SK-N-SH treated with all-trans-retinoic acid at 6 μM for 48 hours (cell line): ENCODE measurements around the gene SP5.

Experiments used
- ATAC-seq: fragments of 200-7000 bp; cut with Tn5 transposase; 3 replicates; pipeline ENCODE4 v1.9.1; 2020; ENCODE audit warnings: mild to moderate bottlenecking, moderate library complexity
- ARNTL ChIP-seq: fragments of 450-650 bp; formaldehyde crosslinking; IDR thresholded peaks from 2 replicates; pipeline ENCODE4 v1.5.0; 2020; ENCODE audit warnings: low read depth, mild to moderate bottlenecking, moderate library complexity, borderline replicate concordance
- BACH2 ChIP-seq: fragments of 250-450 bp; sonication (Bioruptor Pico); IDR thresholded peaks from 2 replicates; pipeline ENCODE4 v1.9.0; 2021; ENCODE audit warnings: mild to moderate bottlenecking, borderline replicate concordance
- CSRNP3 ChIP-seq: fragments of 250-450 bp; sonication (Bioruptor Pico); IDR thresholded peaks from 2 replicates; pipeline ENCODE4 v1.5.1; 2021; ENCODE audit warnings: mild to moderate bottlenecking, moderate library complexity
- ISL1 ChIP-seq: fragments of 250-450 bp; sonication (Bioruptor Pico); IDR thresholded peaks from 2 replicates; pipeline ENCODE4 v2.1.2; 2022; ENCODE audit warnings: mild to moderate bottlenecking, moderate library complexity
- OSR1 ChIP-seq: fragments of 250-450 bp; sonication (Bioruptor Pico); IDR thresholded peaks from 2 replicates; pipeline ENCODE4 v1.8.0; 2022; ENCODE audit warnings: moderate library complexity, mild to moderate bottlenecking, inconsistent platforms
- POU6F1 ChIP-seq: fragments of 250-450 bp; sonication (Bioruptor Pico); IDR thresholded peaks from 2 replicates; pipeline ENCODE4 v1.8.0; 2021; ENCODE audit warnings: low read depth, mild to moderate bottlenecking, moderate library complexity, borderline replicate concordance
- PPARA ChIP-seq: fragments of 250-450 bp; sonication (Bioruptor Pico); IDR thresholded peaks from 2 replicates; pipeline ENCODE4 v1.5.0; 2020; ENCODE audit warnings: mild to moderate bottlenecking, borderline replicate concordance
- RARB ChIP-seq: fragments of 250-450 bp; sonication (Bioruptor Pico); IDR thresholded peaks from 2 replicates; pipeline ENCODE4 v1.8.0; 2021; ENCODE audit warnings: mild to moderate bottlenecking, moderate library complexity
- SNAI2 ChIP-seq: fragments of 250-450 bp; sonication (Bioruptor Pico); IDR thresholded peaks from 2 replicates; pipeline ENCODE4 v1.5.0; 2020; ENCODE audit warnings: mild to moderate bottlenecking, moderate library complexity
- TCF4 ChIP-seq: fragments of 250-450 bp; sonication (Bioruptor Pico); IDR thresholded peaks from 2 replicates; pipeline ENCODE4 v1.8.0; 2021; ENCODE audit warnings: mild to moderate bottlenecking, moderate library complexity, borderline replicate concordance
- TOX ChIP-seq: fragments of 250-450 bp; sonication (Bioruptor Pico); IDR thresholded peaks from 2 replicates; pipeline ENCODE4 v1.8.0; 2021; ENCODE audit warnings: mild to moderate bottlenecking, moderate library complexity, borderline replicate concordance
- ZC3H10 ChIP-seq: fragments of 250-450 bp; sonication (Bioruptor Pico); IDR thresholded peaks from 2 replicates; pipeline ENCODE4 v1.5.1; 2021; ENCODE audit warnings: mild to moderate bottlenecking, moderate library complexity
- ZFP3 ChIP-seq: fragments of 250-450 bp; sonication (Bioruptor Pico); IDR thresholded peaks from 2 replicates; pipeline ENCODE4 v1.5.0; 2020; ENCODE audit warnings: mild to moderate bottlenecking, moderate library complexity
- ZFP30 ChIP-seq: fragments of 450-650 bp; formaldehyde crosslinking; IDR thresholded peaks from 2 replicates; pipeline ENCODE4 v1.5.0; 2022; ENCODE audit warnings: mild to moderate bottlenecking, moderate library complexity
- ZNF565 ChIP-seq: fragments of 450-650 bp; formaldehyde crosslinking; conservative IDR thresholded peaks from 2 replicates; pipeline ENCODE4 v1.5.0; 2020; ENCODE audit warnings: low read depth, mild to moderate bottlenecking, moderate library complexity
- ZNF8 ChIP-seq: fragments of 450-650 bp; formaldehyde crosslinking; IDR thresholded peaks from 2 replicates; pipeline ENCODE4 v1.5.0; 2020; ENCODE audit warnings: mild to moderate bottlenecking, moderate library complexity
- TF ChIP-seq, protein P1 (sequence below): fragments of 250-450 bp; sonication (Bioruptor Pico); IDR thresholded peaks from 2 replicates; pipeline ENCODE4 v1.5.0; 2020; ENCODE audit warnings: mild to moderate bottlenecking, moderate library complexity
- TF ChIP-seq, protein P2 (sequence below): fragments of 250-450 bp; sonication (Bioruptor Pico); IDR thresholded peaks from 2 replicates; pipeline ENCODE4 v1.5.1; 2020; ENCODE audit warnings: low read depth, mild to moderate bottlenecking, moderate library complexity
- TF ChIP-seq, protein P3 (sequence below): fragments of 250-450 bp; sonication (Bioruptor Pico); IDR thresholded peaks from 2 replicates; pipeline ENCODE4 v1.8.0; 2020; ENCODE audit warnings: mild to moderate bottlenecking, moderate library complexity, borderline replicate concordance

Gene SP5

GRCh38 chr2:170707821-170708795 is 7.0 kb upstream of the SP5 start:
- ATAC-seq = no peak
- TF ChIP-seq ISL1 (no peak), BACH2 (CRISPR knock-in tag) (no peak), SNAI2 (CRISPR knock-in tag) (no peak), ARNTL (CRISPR knock-in tag) (no peak), POU6F1 (CRISPR knock-in tag) (no peak), OSR1 (CRISPR knock-in tag) (no peak), RARB (CRISPR knock-in tag) (no peak), ZNF565 (CRISPR knock-in tag) (no peak), TOX (no peak)
- TF ChIP-seq, protein P1, sequence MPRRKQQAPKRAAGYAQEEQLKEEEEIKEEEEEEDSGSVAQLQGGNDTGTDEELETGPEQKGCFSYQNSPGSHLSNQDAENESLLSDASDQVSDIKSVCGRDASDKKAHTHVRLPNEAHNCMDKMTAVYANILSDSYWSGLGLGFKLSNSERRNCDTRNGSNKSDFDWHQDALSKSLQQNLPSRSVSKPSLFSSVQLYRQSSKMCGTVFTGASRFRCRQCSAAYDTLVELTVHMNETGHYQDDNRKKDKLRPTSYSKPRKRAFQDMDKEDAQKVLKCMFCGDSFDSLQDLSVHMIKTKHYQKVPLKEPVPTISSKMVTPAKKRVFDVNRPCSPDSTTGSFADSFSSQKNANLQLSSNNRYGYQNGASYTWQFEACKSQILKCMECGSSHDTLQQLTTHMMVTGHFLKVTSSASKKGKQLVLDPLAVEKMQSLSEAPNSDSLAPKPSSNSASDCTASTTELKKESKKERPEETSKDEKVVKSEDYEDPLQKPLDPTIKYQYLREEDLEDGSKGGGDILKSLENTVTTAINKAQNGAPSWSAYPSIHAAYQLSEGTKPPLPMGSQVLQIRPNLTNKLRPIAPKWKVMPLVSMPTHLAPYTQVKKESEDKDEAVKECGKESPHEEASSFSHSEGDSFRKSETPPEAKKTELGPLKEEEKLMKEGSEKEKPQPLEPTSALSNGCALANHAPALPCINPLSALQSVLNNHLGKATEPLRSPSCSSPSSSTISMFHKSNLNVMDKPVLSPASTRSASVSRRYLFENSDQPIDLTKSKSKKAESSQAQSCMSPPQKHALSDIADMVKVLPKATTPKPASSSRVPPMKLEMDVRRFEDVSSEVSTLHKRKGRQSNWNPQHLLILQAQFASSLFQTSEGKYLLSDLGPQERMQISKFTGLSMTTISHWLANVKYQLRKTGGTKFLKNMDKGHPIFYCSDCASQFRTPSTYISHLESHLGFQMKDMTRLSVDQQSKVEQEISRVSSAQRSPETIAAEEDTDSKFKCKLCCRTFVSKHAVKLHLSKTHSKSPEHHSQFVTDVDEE (CRISPR knock-in tag) = no peak

GRCh38 chr2:170710609-170710979 is 4.5 kb upstream of the SP5 start:
- ATAC-seq = no peak
- TF ChIP-seq ZC3H10 (CRISPR knock-in tag) = no peak
- TF ChIP-seq, protein P2, sequence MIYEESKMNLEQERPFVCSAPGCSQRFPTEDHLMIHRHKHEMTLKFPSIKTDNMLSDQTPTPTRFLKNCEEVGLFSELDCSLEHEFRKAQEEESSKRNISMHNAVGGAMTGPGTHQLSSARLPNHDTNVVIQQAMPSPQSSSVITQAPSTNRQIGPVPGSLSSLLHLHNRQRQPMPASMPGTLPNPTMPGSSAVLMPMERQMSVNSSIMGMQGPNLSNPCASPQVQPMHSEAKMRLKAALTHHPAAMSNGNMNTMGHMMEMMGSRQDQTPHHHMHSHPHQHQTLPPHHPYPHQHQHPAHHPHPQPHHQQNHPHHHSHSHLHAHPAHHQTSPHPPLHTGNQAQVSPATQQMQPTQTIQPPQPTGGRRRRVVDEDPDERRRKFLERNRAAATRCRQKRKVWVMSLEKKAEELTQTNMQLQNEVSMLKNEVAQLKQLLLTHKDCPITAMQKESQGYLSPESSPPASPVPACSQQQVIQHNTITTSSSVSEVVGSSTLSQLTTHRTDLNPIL = no peak
- TF ChIP-seq, protein P3, sequence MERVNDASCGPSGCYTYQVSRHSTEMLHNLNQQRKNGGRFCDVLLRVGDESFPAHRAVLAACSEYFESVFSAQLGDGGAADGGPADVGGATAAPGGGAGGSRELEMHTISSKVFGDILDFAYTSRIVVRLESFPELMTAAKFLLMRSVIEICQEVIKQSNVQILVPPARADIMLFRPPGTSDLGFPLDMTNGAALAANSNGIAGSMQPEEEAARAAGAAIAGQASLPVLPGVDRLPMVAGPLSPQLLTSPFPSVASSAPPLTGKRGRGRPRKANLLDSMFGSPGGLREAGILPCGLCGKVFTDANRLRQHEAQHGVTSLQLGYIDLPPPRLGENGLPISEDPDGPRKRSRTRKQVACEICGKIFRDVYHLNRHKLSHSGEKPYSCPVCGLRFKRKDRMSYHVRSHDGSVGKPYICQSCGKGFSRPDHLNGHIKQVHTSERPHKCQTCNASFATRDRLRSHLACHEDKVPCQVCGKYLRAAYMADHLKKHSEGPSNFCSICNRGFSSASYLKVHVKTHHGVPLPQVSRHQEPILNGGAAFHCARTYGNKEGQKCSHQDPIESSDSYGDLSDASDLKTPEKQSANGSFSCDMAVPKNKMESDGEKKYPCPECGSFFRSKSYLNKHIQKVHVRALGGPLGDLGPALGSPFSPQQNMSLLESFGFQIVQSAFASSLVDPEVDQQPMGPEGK = no peak
- TF ChIP-seq BACH2 (CRISPR knock-in tag) = no peak

DNA sequence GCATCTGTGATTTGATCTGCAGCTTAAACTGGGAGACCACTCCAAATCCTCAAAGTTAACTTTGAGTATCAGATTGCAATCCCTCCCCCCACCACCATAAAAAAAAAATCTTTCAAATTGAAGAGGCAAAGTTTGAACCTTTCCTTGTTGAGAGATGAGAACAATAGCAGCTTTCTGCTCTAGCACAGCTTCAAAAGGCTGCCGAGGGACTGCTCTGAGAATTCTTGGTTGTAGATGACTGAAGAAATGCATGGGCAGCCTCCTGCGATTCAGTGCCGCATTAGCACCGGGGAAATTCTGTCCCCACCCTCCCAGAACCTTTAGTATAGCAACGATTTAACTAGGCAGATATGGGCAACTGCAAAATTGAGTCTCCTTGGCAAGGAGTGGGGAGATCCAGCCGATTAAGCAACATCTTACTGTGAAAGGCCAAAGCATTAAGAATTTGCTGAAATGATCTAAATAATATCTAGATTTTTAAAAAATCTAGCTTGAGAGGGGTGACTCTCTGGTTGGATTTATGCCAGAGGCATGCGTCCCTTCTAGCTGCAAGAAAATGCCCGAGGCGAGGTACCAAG is 3.9 kb upstream of the SP5 start:
- no peak for ATAC-seq
- TF ChIP-seq ZFP30 (CRISPR knock-in tag) (no peak), TCF4 (CRISPR knock-in tag) (no peak), OSR1 (CRISPR knock-in tag) (no peak), ISL1 (no peak), SNAI2 (CRISPR knock-in tag) (no peak), BACH2 (CRISPR knock-in tag) (no peak), PPARA (CRISPR knock-in tag) (no peak), ZNF8 (CRISPR knock-in tag) (no peak), CSRNP3 (no peak), ZFP3 (CRISPR knock-in tag) (no peak), ARNTL (CRISPR knock-in tag) (no peak), ZNF565 (CRISPR knock-in tag) (no peak), ZC3H10 (CRISPR knock-in tag) (no peak)
- TF ChIP-seq, protein P2 = no peak
- TF ChIP-seq, protein P3 = no peak
- TF ChIP-seq, protein P1 (CRISPR knock-in tag) = no peak
